AML-193 (cell line): ENCODE results near the gene PCDH15.

Experiments
- DNase-seq, 2 experiments: peaks; one replicate each; lab custom pipeline; 2025; lab: John Stamatoyannopoulos, UW

The PCDH15 gene

GRCh38 chr10:54800741-54801421 lies at the start of gene PCDH15:
PCDH15 (minus strand) TSS chr10:54801231; CDS start chr10:54664262, 136,969 bp downstream.
- DNase-seq: no peak

- no peak for DNase-seq
Measured at GRCh38 chr10:54843932-54844331, 42.9 kb upstream of the PCDH15 start.

GRCh38 chr10:54843085-54843646 lies 42.1 kb upstream of the PCDH15 start:
- no peak for DNase-seq

- DNase-seq: no peak
Measured at GRCh38 chr10:54837479-54837878, 36.4 kb upstream of the PCDH15 start.

GRCh38 chr10:54833029-54833428 lies 32.0 kb upstream of the PCDH15 start:
- DNase-seq: no peak

- no peak for DNase-seq
Measured at GRCh38 chr10:54826994-54827560, 26.0 kb upstream of the PCDH15 start.

- no peak for DNase-seq
Measured at GRCh38 chr10:54815583-54815982, 14.6 kb upstream of the PCDH15 start.

- no peak for DNase-seq
Measured at GRCh38 chr10:54808186-54808935, 7.3 kb upstream of the PCDH15 start.

GRCh38 chr10:54799506-54799905 lies 1.5 kb downstream of the PCDH15 start:
- DNase-seq: no peak

GRCh38 chr10:54797636-54798321 lies 3.3 kb downstream of the PCDH15 start:
- DNase-seq: no peak

- no peak for DNase-seq
Measured at GRCh38 chr10:54796881-54797280, 4.2 kb downstream of the PCDH15 start.

GRCh38 chr10:54776622-54777021 lies 24.4 kb downstream of the PCDH15 start:
- DNase-seq: no peak

GRCh38 chr10:54772468-54773122 lies 28.4 kb downstream of the PCDH15 start:
- no peak for DNase-seq

GRCh38 chr10:54769051-54769450 lies 32.0 kb downstream of the PCDH15 start:
- no peak for DNase-seq

- DNase-seq: no peak
Measured at GRCh38 chr10:54758791-54759190, 42.2 kb downstream of the PCDH15 start.

- no peak for DNase-seq
Measured at GRCh38 chr10:54749623-54750022, 51.4 kb downstream of the PCDH15 start.

GRCh38 chr10:54745436-54745835 lies 55.6 kb downstream of the PCDH15 start:
- no peak for DNase-seq

- no peak for DNase-seq
Measured at GRCh38 chr10:54742416-54742815, 58.6 kb downstream of the PCDH15 start.

- no peak for DNase-seq
Measured at GRCh38 chr10:54728511-54728910, 72.5 kb downstream of the PCDH15 start.

- DNase-seq: no peak
Measured at GRCh38 chr10:54722075-54722474, 79.0 kb downstream of the PCDH15 start.

GRCh38 chr10:54710918-54711317 lies 90.1 kb downstream of the PCDH15 start:
- DNase-seq: no peak

- DNase-seq: no peak
Measured at GRCh38 chr10:54708591-54708990, 92.4 kb downstream of the PCDH15 start.
